Osteoblast (primary cell): ENCODE measurements around the gene MCF2. TPM values are rescaled to one million over a fixed set of nuclear protein-coding genes. Genes with fewer than 3 reads are reported as not detected.
A peak's percentile ranks its signal among the peaks of the same experiment; 100 is the strongest.

Source experiments
- DNase-seq: peaks from one replicate; pipeline ENCODE4 v3.0.0; 2011; ENCODE audit warnings: low spot score, mixed read lengths; ENCODE audit not compliant: insufficient read length; ENCODE audit errors: missing footprints
- H2AFZ ChIP-seq: 2 replicates; pipeline ENCODE4 v1.6.0; 2011; ENCODE audit warnings: mild to moderate bottlenecking, low read length
- H3K27ac ChIP-seq: 2 replicates; pipeline ENCODE4 v1.5.1; 2011; ENCODE audit warnings: mild to moderate bottlenecking, low read depth, low read length, moderate library complexity
- H3K27me3 ChIP-seq: 2 replicates; pipeline ENCODE4 v1.6.0; 2012; ENCODE audit warnings: mild to moderate bottlenecking, control low read depth, inconsistent platforms, low read length, moderate library complexity; ENCODE audit not compliant: insufficient read depth
- H3K36me3 ChIP-seq: 2 replicates; pipeline ENCODE4 v1.5.1; 2011; ENCODE audit warnings: mild to moderate bottlenecking, low read length, control low read depth, moderate library complexity; ENCODE audit not compliant: insufficient read depth
- H3K4me1 ChIP-seq: 2 replicates; pipeline ENCODE4 v1.5.1; 2011; ENCODE audit warnings: mild to moderate bottlenecking, low read length, control low read depth, moderate library complexity; ENCODE audit not compliant: insufficient read depth
- H3K4me2 ChIP-seq: 2 replicates; pipeline ENCODE4 v1.6.0; 2011; ENCODE audit warnings: mild to moderate bottlenecking, low read length; ENCODE audit not compliant: insufficient read depth
- H3K4me3 ChIP-seq: fragments of 200-600 bp; sonication (generic); 3 replicates; pipeline ENCODE4 v1.5.1; 2012; ENCODE audit warnings: mild to moderate bottlenecking, low read length, inconsistent platforms; ENCODE audit not compliant: insufficient read depth
- H3K79me2 ChIP-seq: 2 replicates; pipeline ENCODE4 v1.6.0; 2012; ENCODE audit warnings: mild to moderate bottlenecking, low read length, control low read depth, inconsistent platforms; ENCODE audit not compliant: insufficient read depth
- H3K9me3 ChIP-seq: 2 replicates; pipeline ENCODE4 v1.5.1; 2011; ENCODE audit warnings: low read depth, low read length, control low read depth
- H4K20me1 ChIP-seq: 2 replicates; pipeline ENCODE4 v1.6.0; 2012; ENCODE audit warnings: mild to moderate bottlenecking, low read length, control low read depth; ENCODE audit not compliant: insufficient read depth
- CTCF ChIP-seq: IDR thresholded peaks from 2 replicates; pipeline ENCODE4 v1.5.1; 2011; ENCODE audit warnings: mild to moderate bottlenecking, low read depth, low read length, moderate library complexity; ENCODE audit errors: extremely low read depth
- total RNA-seq: library from RNA; depleted of rRNA; stranded (reverse); fragments of >200 nt; gene quantifications from 2 replicates; pipeline ENCODE4 v1.2.3, GENCODE V29; 2012

Gene MCF2
- total RNA-seq, 1 donor = not detected

- H3K4me2 ChIP-seq = peak overlapping the region; percentile 44
- no peaks in the 10 kb centered on the region for H3K27me3 ChIP-seq
- H3K27ac ChIP-seq = no peak overlapping the region
- DNase-seq = no peak
- H3K4me3 ChIP-seq = peak overlapping the region; percentile 19
- no peaks in the 10 kb centered on the region for H3K79me2 ChIP-seq
- no peaks in the 10 kb centered on the region for H4K20me1 ChIP-seq
- H2AFZ ChIP-seq = peak overlapping the region; percentile 39
- no peaks in the 10 kb centered on the region for H3K9me3 ChIP-seq
- no peaks in the 10 kb centered on the region for H3K4me1 ChIP-seq
- TF ChIP-seq CTCF = no peak
- no peaks in the 10 kb centered on the region for H3K36me3 ChIP-seq
Observed at GRCh38 chrX:139642241-139642927, 65.6 kb downstream of the MCF2 start.

- Histone ChIP-seq H3K4me3 (no peak overlapping the region), H3K9me3 (no peaks in the 10 kb centered on the region), H3K27ac (no peak overlapping the region), H4K20me1 (no peaks in the 10 kb centered on the region), H3K4me1 (no peaks in the 10 kb centered on the region), H3K36me3 (no peaks in the 10 kb centered on the region), H3K79me2 (no peaks in the 10 kb centered on the region), H3K27me3 (no peaks in the 10 kb centered on the region), H3K4me2 (no peak overlapping the region), H2AFZ (no peak overlapping the region)
- DNase-seq = no peak
- no peak for TF ChIP-seq CTCF
Observed at GRCh38 chrX:139640259-139640658, 67.7 kb downstream of the MCF2 start.

GRCh38 chrX:139639253-139639652 lies 68.7 kb downstream of the MCF2 start:
- Histone ChIP-seq H3K27ac (no peak overlapping the region), H3K4me2 (no peak overlapping the region), H4K20me1 (no peaks in the 10 kb centered on the region), H3K4me3 (no peak overlapping the region), H3K4me1 (no peaks in the 10 kb centered on the region), H3K9me3 (no peaks in the 10 kb centered on the region), H2AFZ (no peak overlapping the region), H3K27me3 (no peaks in the 10 kb centered on the region), H3K36me3 (no peaks in the 10 kb centered on the region), H3K79me2 (no peaks in the 10 kb centered on the region)
- no peak for TF ChIP-seq CTCF
- DNase-seq = no peak

- H3K36me3 ChIP-seq = no peaks in the 10 kb centered on the region
- H3K79me2 ChIP-seq = no peaks in the 10 kb centered on the region
- no peaks in the 10 kb centered on the region for H4K20me1 ChIP-seq
- no peak overlapping the region for H2AFZ ChIP-seq
- no peaks in the 10 kb centered on the region for H3K9me3 ChIP-seq
- H3K4me2 ChIP-seq = no peak overlapping the region
- no peak for TF ChIP-seq CTCF
- no peak overlapping the region for H3K27ac ChIP-seq
- no peaks in the 10 kb centered on the region for H3K27me3 ChIP-seq
- no peak for DNase-seq
- H3K4me1 ChIP-seq = no peaks in the 10 kb centered on the region
- H3K4me3 ChIP-seq = no peak overlapping the region
Observed at GRCh38 chrX:139600105-139600504, 107.9 kb downstream of the MCF2 start.
